K562 (cell line): ENCODE measurements around the gene C2. TPM values are rescaled to one million over a fixed set of nuclear protein-coding genes. Genes with fewer than 3 reads are reported as not detected.

Experiments used
- ATAC-seq: fragments of 200-7000 bp; cut with Tn5 transposase; 3 replicates; pipeline ENCODE4 v1.9.1; 2020; ENCODE audit warnings: moderate library complexity
- BruUV-seq: library from RNA; stranded (reverse); fragments of 400-500 nt; replicated peaks from 2 replicates; lab custom pipeline; 2021; lab: Mats Ljungman, UMichigan
- CTCF ChIA-PET: fragments of 300-600 bp; formaldehyde crosslinking; extraction: SDS; loops from one replicate; lab custom pipeline; 2021; ENCODE audit warnings: low intra/inter-chr PET ratio; lab: Yijun Ruan, JAX
- POLR2A ChIA-PET: fragments of 300-600, 350-650 bp; sonication (Branson Sonifier 250); formaldehyde crosslinking; extraction: SDS; loops from one replicate; lab custom pipeline; 2021; ENCODE audit warnings: antibody characterized with exemption, inconsistent platforms; lab: Yijun Ruan, JAX
- DNase-seq, 4 experiments: peaks; one replicate each; pipeline versions ENCODE4 v3.0.0 to v3.0.0-alpha.2; 2011 to 2018; ENCODE audit warnings: low spot score in 3 of 4, mixed read lengths in 3 of 4; ENCODE audit errors: extremely low read depth in 1 of 4
- FAIRE-seq: peaks from 2 replicates; lab custom pipeline; 2011; peaks lifted over from hg19 to GRCh38; lab: Jason Lieb, UNC
- H2AFZ ChIP-seq: 2 replicates; pipeline ENCODE4 v1.6.0; 2011; ENCODE audit warnings: low read depth, low read length, control low read depth, inconsistent platforms
- H3K27ac ChIP-seq: fragments of 200-600 bp; 3 replicates; pipeline ENCODE4 v1.8.0; 2011; ENCODE audit warnings: low read depth, mild to moderate bottlenecking, control low read depth, inconsistent platforms, low read length, moderate library complexity, mixed read lengths; ENCODE audit errors: extremely low read depth
- H3K27me3 ChIP-seq, 2 experiments: fragments of 300-600 bp in 1 of 2; 2 replicates in 1 of 2; 3 replicates in 1 of 2; pipeline versions ENCODE4 v1.6.0 to v1.8.0; 2011; ENCODE audit warnings: inconsistent platforms in 2 of 2, low read length in 2 of 2, mild to moderate bottlenecking in 1 of 2, mixed read lengths in 1 of 2, moderate library complexity in 1 of 2; ENCODE audit not compliant: control insufficient read depth in 2 of 2, insufficient read depth in 2 of 2
- H3K36me3 ChIP-seq: fragments of 300-600 bp; 3 replicates; pipeline ENCODE4 v1.8.0; 2011; ENCODE audit warnings: mild to moderate bottlenecking, low read length, inconsistent platforms; ENCODE audit not compliant: control insufficient read depth, insufficient read depth
- H3K4me1 ChIP-seq, 2 experiments: fragments of 200-600 bp in 1 of 2; replicated peaks in 1 of 2; 2 replicates in 1 of 2; 3 replicates in 1 of 2; pipeline versions ENCODE4 v1.5.1 to v1.8.0; 2011; ENCODE audit warnings: inconsistent platforms in 2 of 2, low read length in 2 of 2, mild to moderate bottlenecking in 1 of 2, mixed read lengths in 1 of 2, moderate library complexity in 1 of 2; ENCODE audit not compliant: control insufficient read depth in 2 of 2, insufficient read depth in 2 of 2
- H3K4me2 ChIP-seq: 2 replicates; pipeline ENCODE4 v1.6.1; 2011; ENCODE audit warnings: low read length, control low read depth, inconsistent platforms, mixed read lengths; ENCODE audit not compliant: insufficient read depth
- H3K4me3 ChIP-seq: fragments of 200-600 bp; sonication (generic), shearing (Covaris generic); 2 replicates; pipeline ENCODE4 v1.5.1; 2016; ENCODE audit warnings: control low read depth, inconsistent platforms
- H3K79me2 ChIP-seq: fragments of 200-600 bp; 3 replicates; pipeline ENCODE4 v1.8.0; 2011; ENCODE audit warnings: low read length, inconsistent platforms; ENCODE audit not compliant: control insufficient read depth, insufficient read depth
- H3K9ac ChIP-seq, 2 experiments: 2 replicates each; pipeline versions ENCODE4 v1.6.0 to v1.6.1; 2011; ENCODE audit warnings: low read depth in 2 of 2, low read length in 2 of 2, control low read depth in 1 of 2, inconsistent platforms in 1 of 2, mild to moderate bottlenecking in 1 of 2, mixed read lengths in 1 of 2; ENCODE audit not compliant: insufficient read depth in 1 of 2
- H3K9me1 ChIP-seq: one replicate; pipeline ENCODE4 v1.6.0; 2011; ENCODE audit warnings: inconsistent platforms, mild to moderate bottlenecking, low read length, moderate library complexity; ENCODE audit not compliant: control insufficient read depth, insufficient read depth
- H3K9me3 ChIP-seq: replicated peaks from 2 replicates; pipeline ENCODE4 v1.5.1; 2011; ENCODE audit warnings: low read depth, low read length, inconsistent platforms; ENCODE audit not compliant: control insufficient read depth, insufficient read depth
- H4K20me1 ChIP-seq: replicated peaks from 2 replicates; pipeline ENCODE4 v1.6.1; 2011; ENCODE audit warnings: low read length, inconsistent platforms, mixed read lengths; ENCODE audit not compliant: control insufficient read depth, insufficient read depth
- BHLHE40 ChIP-seq: IDR thresholded peaks from 2 replicates; pipeline ENCODE4 v1.6.1; 2011; ENCODE audit warnings: low read length, improper control_type of control experiment
- BMI1 ChIP-seq: fragments of 150-350 bp; IDR thresholded peaks from 2 replicates; pipeline ENCODE4 v1.6.1; 2014; ENCODE audit warnings: low read length
- CCNT2 ChIP-seq: IDR thresholded peaks from 2 replicates; pipeline ENCODE4 v1.6.1; 2011; ENCODE audit warnings: borderline replicate concordance, low read depth, mild to moderate bottlenecking, moderate library complexity, mixed read lengths, low read length; ENCODE audit not compliant: insufficient read length; ENCODE audit errors: extremely low read depth
- CSDE1 ChIP-seq, 2 experiments: fragments of 450-650 bp; IDR thresholded peaks; 2 replicates each; pipeline ENCODE4 v1.6.1; 2016; ENCODE audit warnings: mild to moderate bottlenecking in 1 of 2
- GABPB2 ChIP-seq: fragments of 250-450 bp; sonication (Bioruptor Pico); conservative IDR thresholded peaks from 2 replicates; pipeline ENCODE4 v1.5.1; 2021; ENCODE audit warnings: mild to moderate bottlenecking
- RAD51 ChIP-seq: fragments of 450-650 bp; IDR thresholded peaks from 2 replicates; pipeline ENCODE4 v1.7.1; 2016; ENCODE audit warnings: low read depth, mild to moderate bottlenecking, borderline replicate concordance
- TAL1 ChIP-seq: fragments of 450-650 bp; IDR thresholded peaks from 2 replicates; pipeline ENCODE4 v1.6.1; 2016; ENCODE audit warnings: mild to moderate bottlenecking
- TOE1 ChIP-seq, 2 experiments: fragments of 450-650 bp in 1 of 2; sonication (generic) in 1 of 2; formaldehyde crosslinking in 1 of 2; IDR thresholded peaks; 2 replicates each; pipeline versions ENCODE4 v1.7.1 to v1.8.0; 2016 to 2022; ENCODE audit warnings: borderline replicate concordance in 2 of 2, mild to moderate bottlenecking in 2 of 2, antibody characterized with exemption in 1 of 2, inconsistent platforms in 1 of 2, low read depth in 1 of 2, missing genetic modification reagents in 1 of 2, moderate library complexity in 1 of 2
- TSC22D4 ChIP-seq: fragments of 450-650 bp; IDR thresholded peaks from 2 replicates; pipeline ENCODE4 v1.6.1; 2016; ENCODE audit warnings: missing genetic modification characterization, missing biosample characterization, control low read depth
- XRCC4 ChIP-seq: IDR thresholded peaks from one replicate; pipeline ENCODE4 v1.6.1; 2011; ENCODE audit not compliant: insufficient read depth, insufficient read length; ENCODE audit errors: extremely low read depth
- ZKSCAN1 ChIP-seq: fragments of 150-350 bp; IDR thresholded peaks from 2 replicates; pipeline ENCODE4 v1.6.1; 2016; ENCODE audit warnings: low read depth, low read length
- WGBS: fragments of 100-300 bp; shearing (Covaris generic); methylation state at CpG from one replicate; pipeline ENCODE4 v1.1.6; 2016; ENCODE audit warnings: low coverage, mixed read lengths; ENCODE audit not compliant: insufficient coverage; ENCODE audit errors: missing lambda C conversion rate; 5-methylcytosine and 5-hydroxymethylcytosine counted together
- in situ Hi-C: fragments of 300-500 bp; cut with MboI; formaldehyde crosslinking; loops from 4 replicates; pipeline ENCODE4 v1.15.0; 2018; ENCODE audit warnings: inconsistent platforms, mixed read lengths
- intact Hi-C: fragments of 100-400 bp; cut with micrococcal nuclease; formaldehyde crosslinking; loops from 2 replicates; pipeline ENCODE4 v1.14.2; 2022
- polyA plus RNA-seq, 8 experiments: library from polyadenylated mRNA; depleted of rRNA in 4 of 8; stranded (reverse) in 5 of 8; unstranded in 3 of 8; fragments of >200 nt; fragmentation: Nextera tagmentation in 2 of 8; fragmentation: Illumina TruSeq in 1 of 8; extraction: Ambion mirVana in 2 of 8; extraction: Trizol in 1 of 8; gene quantifications; 2 replicates each; pipeline versions ENCODE4 v1.2.1 to v1.2.3, GENCODE V29; 2011 to 2014; ENCODE audit warnings: inconsistent platforms in 1 of 8, missing spikeins in 1 of 8
- total RNA-seq, 7 experiments: library from RNA; depleted of rRNA in 6 of 7; stranded (reverse); fragments of >200 nt in 6 of 7; fragmentation: Illumina TruSeq in 2 of 7; extraction: Trizol in 2 of 7; gene quantifications; 2 replicates each; pipeline versions ENCODE4 v1.2.1 to v1.2.3, GENCODE V29; 2011 to 2021; ENCODE audit warnings: low replicate concordance in 1 of 7
- TF ChIP-seq, protein P1 (sequence below): sonication (generic); formaldehyde crosslinking; IDR thresholded peaks from 2 replicates; pipeline ENCODE4 v1.9.0; 2022; ENCODE audit warnings: mild to moderate bottlenecking, missing genetic modification reagents
- TF ChIP-seq, protein P2 (sequence below): sonication (generic); formaldehyde crosslinking; IDR thresholded peaks from 2 replicates; pipeline ENCODE4 v1.8.0; 2022; ENCODE audit warnings: missing genetic modification reagents, mild to moderate bottlenecking, borderline replicate concordance
- TF ChIP-seq, protein P3 (sequence below), 3 experiments: fragments of 200-800 bp in 1 of 3; sonication (Bioruptor generic) in 1 of 3; sonication (generic) in 1 of 3; formaldehyde crosslinking in 1 of 3; IDR thresholded peaks; 2 replicates each; pipeline versions ENCODE4 v1.6.1 to v1.8.0; 2016 to 2022; ENCODE audit warnings: mild to moderate bottlenecking in 2 of 3, missing compliant biosample characterization in 2 of 3, missing genetic modification characterization in 2 of 3, missing genetic modification reagents in 1 of 3
- TF ChIP-seq, protein P4 (sequence below): sonication (generic); formaldehyde crosslinking; IDR thresholded peaks from 2 replicates; pipeline ENCODE4 v1.5.0; 2020; ENCODE audit warnings: missing genetic modification reagents
- TF ChIP-seq, protein P5 (sequence below): fragments of 450-650 bp; formaldehyde crosslinking; IDR thresholded peaks from 2 replicates; pipeline ENCODE4 v1.4.0; 2020; ENCODE audit warnings: mild to moderate bottlenecking, mixed read lengths

Gene C2
- total and polyA plus RNA-seq, 9 of the 15 experiments (the other 6 are each of a cell fraction or from before 2014, with no cell fraction given), result 0.05 to 1.1 (median 0.39) TPM; not detected in 1

DNA sequence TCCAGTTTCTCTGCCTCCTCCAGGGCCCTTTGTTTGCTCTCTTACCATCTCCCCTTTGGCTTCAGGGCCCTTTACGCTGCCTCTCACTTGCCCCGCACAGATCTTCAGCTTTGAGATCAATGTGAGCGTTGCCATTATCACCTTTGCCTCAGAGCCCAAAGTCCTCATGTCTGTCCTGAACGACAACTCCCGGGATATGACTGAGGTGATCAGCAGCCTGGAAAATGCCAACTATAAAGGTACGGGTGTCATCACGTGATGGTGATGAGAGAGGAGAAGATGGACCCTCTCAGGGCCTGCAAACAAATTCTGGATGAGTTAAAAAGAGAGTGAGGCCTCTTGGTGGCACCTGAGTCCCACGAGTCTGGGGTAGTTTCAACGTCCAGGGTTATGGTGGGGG, 8.3 kb downstream of the C2 start:
- no peaks in the 10 kb centered on the region for H3K36me3 ChIP-seq
- no TSS peak for BruUV-seq
- ChIA-PET CTCF (no interaction called here), POLR2A (interaction anchor here (0.5 to 1.5 kb wide), 5 partner anchors 10 to 73 kb away, joined by 3 to 5 read pairs (median 3); partner anchors contain the start of genes CFB and NEU1)
- ATAC-seq, result no peak
- in situ Hi-C loops (no loop called here), intact Hi-C loops (no loop called here)
- H3K4me2 ChIP-seq, result no peak overlapping the region
- no peaks in the 10 kb centered on the region for H3K9me3 ChIP-seq
- DNase-seq, result no peak
- no peak overlapping the region for H3K27ac ChIP-seq
- no peaks in the 10 kb centered on the region for H4K20me1 ChIP-seq
- 0 out of 2 replicates have a peak overlapping the region, but pooled peaks have one; percentile 15 for H2AFZ ChIP-seq
- peaks cover 7 to 9% of the 10 kb centered on the region in 2 experiments; a peak in 4 of 5 replicates for H3K4me1 ChIP-seq
- no peak overlapping the region for H3K9ac ChIP-seq
- no peaks in the 10 kb centered on the region for H3K9me1 ChIP-seq
- TF ChIP-seq TOE1 (IDR thresholded peaks at IDR 0.05; ENCODE audit: borderline replicate concordance) (peak; percentile 27; the same call in 1 of the 2 replicates), TOE1 (CRISPR knock-in tag; IDR thresholded peaks at IDR 0.05; ENCODE audit: borderline replicate concordance, low read depth) (no peak), ZKSCAN1 (no peak), TAL1 (no peak), TSC22D4 (no peak), RAD51 (peak; percentile 52; the same call in 1 of the 2 replicates), CCNT2 (no peak), BHLHE40 (0 out of 2 replicates have a peak, but pooled peaks have one; percentile 22), GABPB2 (CRISPR knock-in tag) (no peak), BMI1 (no peak), XRCC4 (no peak), CSDE1 (IDR thresholded peaks at IDR 0.05) (no peak)
- TF ChIP-seq, protein P1, sequence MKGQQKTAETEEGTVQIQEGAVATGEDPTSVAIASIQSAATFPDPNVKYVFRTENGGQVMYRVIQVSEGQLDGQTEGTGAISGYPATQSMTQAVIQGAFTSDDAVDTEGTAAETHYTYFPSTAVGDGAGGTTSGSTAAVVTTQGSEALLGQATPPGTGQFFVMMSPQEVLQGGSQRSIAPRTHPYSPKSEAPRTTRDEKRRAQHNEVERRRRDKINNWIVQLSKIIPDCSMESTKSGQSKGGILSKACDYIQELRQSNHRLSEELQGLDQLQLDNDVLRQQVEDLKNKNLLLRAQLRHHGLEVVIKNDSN (CRISPR knock-in tag), result peak; percentile 49
- TF ChIP-seq, protein P2, sequence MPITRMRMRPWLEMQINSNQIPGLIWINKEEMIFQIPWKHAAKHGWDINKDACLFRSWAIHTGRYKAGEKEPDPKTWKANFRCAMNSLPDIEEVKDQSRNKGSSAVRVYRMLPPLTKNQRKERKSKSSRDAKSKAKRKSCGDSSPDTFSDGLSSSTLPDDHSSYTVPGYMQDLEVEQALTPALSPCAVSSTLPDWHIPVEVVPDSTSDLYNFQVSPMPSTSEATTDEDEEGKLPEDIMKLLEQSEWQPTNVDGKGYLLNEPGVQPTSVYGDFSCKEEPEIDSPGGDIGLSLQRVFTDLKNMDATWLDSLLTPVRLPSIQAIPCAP (CRISPR knock-in tag), result no peak
- TF ChIP-seq, protein P3, sequence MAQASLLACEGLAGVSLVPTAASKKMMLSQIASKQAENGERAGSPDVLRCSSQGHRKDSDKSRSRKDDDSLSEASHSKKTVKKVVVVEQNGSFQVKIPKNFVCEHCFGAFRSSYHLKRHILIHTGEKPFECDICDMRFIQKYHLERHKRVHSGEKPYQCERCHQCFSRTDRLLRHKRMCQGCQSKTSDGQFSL (CRISPR knock-in tag; IDR thresholded peaks at IDR 0.05), result no peak
- TF ChIP-seq, protein P3 (tag; IDR thresholded peaks at IDR 0.05), result no peak
- TF ChIP-seq, protein P4, sequence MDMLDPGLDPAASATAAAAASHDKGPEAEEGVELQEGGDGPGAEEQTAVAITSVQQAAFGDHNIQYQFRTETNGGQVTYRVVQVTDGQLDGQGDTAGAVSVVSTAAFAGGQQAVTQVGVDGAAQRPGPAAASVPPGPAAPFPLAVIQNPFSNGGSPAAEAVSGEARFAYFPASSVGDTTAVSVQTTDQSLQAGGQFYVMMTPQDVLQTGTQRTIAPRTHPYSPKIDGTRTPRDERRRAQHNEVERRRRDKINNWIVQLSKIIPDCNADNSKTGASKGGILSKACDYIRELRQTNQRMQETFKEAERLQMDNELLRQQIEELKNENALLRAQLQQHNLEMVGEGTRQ, result peak; percentile 53
- TF ChIP-seq, protein P5, sequence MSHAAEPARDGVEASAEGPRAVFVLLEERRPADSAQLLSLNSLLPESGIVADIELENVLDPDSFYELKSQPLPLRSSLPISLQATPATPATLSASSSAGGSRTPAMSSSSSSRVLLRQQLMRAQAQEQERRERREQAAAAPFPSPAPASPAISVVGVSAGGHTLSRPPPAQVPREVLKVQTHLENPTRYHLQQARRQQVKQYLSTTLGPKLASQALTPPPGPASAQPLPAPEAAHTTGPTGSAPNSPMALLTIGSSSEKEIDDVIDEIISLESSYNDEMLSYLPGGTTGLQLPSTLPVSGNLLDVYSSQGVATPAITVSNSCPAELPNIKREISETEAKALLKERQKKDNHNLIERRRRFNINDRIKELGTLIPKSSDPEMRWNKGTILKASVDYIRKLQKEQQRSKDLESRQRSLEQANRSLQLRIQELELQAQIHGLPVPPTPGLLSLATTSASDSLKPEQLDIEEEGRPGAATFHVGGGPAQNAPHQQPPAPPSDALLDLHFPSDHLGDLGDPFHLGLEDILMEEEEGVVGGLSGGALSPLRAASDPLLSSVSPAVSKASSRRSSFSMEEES, result peak; percentile 84
- FAIRE-seq, result no peak
- WGBS, result 30% methylated on average over 9 of the region's 9 CpGs
- no peak overlapping the region for H3K4me3 ChIP-seq
- H3K79me2 ChIP-seq, result no peaks in the 10 kb centered on the region
- H3K27me3 ChIP-seq, result peaks cover 8 to 12% of the 10 kb centered on the region in 2 experiments; a peak in 2 of 5 replicates
